SU-DHL-6 (cell line): Measurements from ENCODE around the gene FBLN2.

ENCODE experiments used
- EZH2phosphoT487 ChIP-seq: fragments of 200-600 bp; sonication (generic), shearing (Covaris generic); conservative IDR thresholded peaks from 2 replicates; pipeline ENCODE4 v1.6.1; 2018; ENCODE audit warnings: mild to moderate bottlenecking, antibody characterized with exemption, low read length, moderate library complexity, mixed read lengths
- TF ChIP-seq, protein P1 (sequence below): fragments of 200-600 bp; sonication (generic); IDR thresholded peaks from one replicate; pipeline ENCODE4 v1.5.1; 2017; ENCODE audit warnings: antibody characterized with exemption, mild to moderate bottlenecking, low read length, moderate library complexity; ENCODE audit not compliant: insufficient read depth, poor library complexity, severe bottlenecking

DNA sequence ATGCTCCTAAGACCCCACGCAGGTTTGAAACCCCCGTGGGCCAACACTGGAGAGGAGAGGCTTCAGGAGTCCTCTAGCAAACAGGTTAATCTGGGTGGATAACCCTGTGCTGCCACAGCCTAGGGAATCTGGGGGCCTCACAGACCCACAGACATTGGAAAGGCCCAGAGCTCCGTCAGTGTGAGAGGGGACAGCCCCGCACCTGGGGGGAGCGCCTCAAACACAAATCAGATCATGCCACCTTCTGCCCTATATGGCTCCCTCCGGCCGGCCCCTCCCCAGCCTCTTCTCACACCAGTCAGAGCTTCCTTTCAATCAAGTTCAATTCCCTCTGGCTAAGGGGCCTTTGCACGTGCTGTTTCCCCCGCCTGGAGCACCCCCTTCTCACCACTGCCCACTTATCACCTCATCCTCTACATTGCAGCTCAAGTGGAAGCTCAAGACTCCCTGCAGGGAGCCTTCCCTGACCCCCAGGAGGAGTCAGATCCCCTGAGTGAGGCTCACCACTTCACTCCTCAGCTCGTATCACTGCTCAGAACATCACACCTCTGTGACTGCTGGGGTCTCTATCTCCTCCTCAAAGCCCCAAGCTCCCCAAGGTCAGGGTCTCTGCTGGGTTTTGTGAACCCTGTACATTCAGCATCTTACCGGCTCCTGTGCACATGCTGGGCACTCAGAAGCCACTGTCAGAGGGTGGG lies 24.1 kb downstream of the FBLN2 start:
- TF ChIP-seq, protein P1, sequence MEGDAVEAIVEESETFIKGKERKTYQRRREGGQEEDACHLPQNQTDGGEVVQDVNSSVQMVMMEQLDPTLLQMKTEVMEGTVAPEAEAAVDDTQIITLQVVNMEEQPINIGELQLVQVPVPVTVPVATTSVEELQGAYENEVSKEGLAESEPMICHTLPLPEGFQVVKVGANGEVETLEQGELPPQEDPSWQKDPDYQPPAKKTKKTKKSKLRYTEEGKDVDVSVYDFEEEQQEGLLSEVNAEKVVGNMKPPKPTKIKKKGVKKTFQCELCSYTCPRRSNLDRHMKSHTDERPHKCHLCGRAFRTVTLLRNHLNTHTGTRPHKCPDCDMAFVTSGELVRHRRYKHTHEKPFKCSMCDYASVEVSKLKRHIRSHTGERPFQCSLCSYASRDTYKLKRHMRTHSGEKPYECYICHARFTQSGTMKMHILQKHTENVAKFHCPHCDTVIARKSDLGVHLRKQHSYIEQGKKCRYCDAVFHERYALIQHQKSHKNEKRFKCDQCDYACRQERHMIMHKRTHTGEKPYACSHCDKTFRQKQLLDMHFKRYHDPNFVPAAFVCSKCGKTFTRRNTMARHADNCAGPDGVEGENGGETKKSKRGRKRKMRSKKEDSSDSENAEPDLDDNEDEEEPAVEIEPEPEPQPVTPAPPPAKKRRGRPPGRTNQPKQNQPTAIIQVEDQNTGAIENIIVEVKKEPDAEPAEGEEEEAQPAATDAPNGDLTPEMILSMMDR: no peak
- TF ChIP-seq EZH2phosphoT487: no peak
